ENCODE data around the gene ETV4. TPM values are rescaled to one million over a fixed set of nuclear protein-coding genes. Genes with fewer than 3 reads are reported as not detected.
A peak's percentile ranks its signal among the peaks of the same experiment; 100 is the strongest.

The ETV4 gene
- total RNA-seq, 1 donor from 2014 or later: 5.6 TPM

- no peak overlapping the region for H3K27ac Mint-ChIP-seq
- DNase-seq (ENCODE audit: low spot score in 2 of 2, unreplicated experiment in 2 of 2): no peak
- H3K36me3 Mint-ChIP-seq: no peaks in the 10 kb centered on the region
- no peak for TF ChIP-seq CTCF (IDR thresholded peaks at IDR 0.05; ENCODE audit: unreplicated experiment)
- H3K4me1 Mint-ChIP-seq: peaks cover 29% of the 10 kb centered on the region
- H3K4me3 Mint-ChIP-seq: no peak overlapping the region
- H3K9me3 Mint-ChIP-seq: no peaks in the 10 kb centered on the region
- peaks cover 72% of the 10 kb centered on the region for H3K27me3 Mint-ChIP-seq (ENCODE audit: low read depth)
These were observed 1.6 kb upstream of the ETV4 start for GRCh38 chr17:43547659-43548256.

GRCh38 chr17:43547189-43547550 is 1.0 kb upstream of the ETV4 start:
- DNase-seq (ENCODE audit: low spot score in 2 of 2, unreplicated experiment in 2 of 2): no peak
- H3K36me3 Mint-ChIP-seq: no peaks in the 10 kb centered on the region
- H3K9me3 Mint-ChIP-seq: no peaks in the 10 kb centered on the region
- TF ChIP-seq CTCF (IDR thresholded peaks at IDR 0.05; ENCODE audit: unreplicated experiment): no peak
- H3K27me3 Mint-ChIP-seq (ENCODE audit: low read depth): peaks cover 77% of the 10 kb centered on the region
- no peak overlapping the region for H3K27ac Mint-ChIP-seq
- peak overlapping the region; percentile 69 for H3K4me3 Mint-ChIP-seq
- H3K4me1 Mint-ChIP-seq: peaks cover 27% of the 10 kb centered on the region

- Mint-ChIP-seq H3K9me3 (no peaks in the 10 kb centered on the region), H3K27ac (no peak overlapping the region), H3K4me1 (peaks cover 32% of the 10 kb centered on the region), H3K4me3 (peak overlapping the region; percentile 69), H3K36me3 (no peaks in the 10 kb centered on the region), H3K27me3 (ENCODE audit: low read depth) (peaks cover 85% of the 10 kb centered on the region)
- DNase-seq (ENCODE audit: low spot score in 2 of 2, unreplicated experiment in 2 of 2): no peak
- no peak for TF ChIP-seq CTCF (IDR thresholded peaks at IDR 0.05; ENCODE audit: unreplicated experiment)
These were observed 832 bp downstream of the ETV4 start for GRCh38 chr17:43545383-43545632.

GRCh38 chr17:43543771-43544575 is 2.2 kb downstream of the ETV4 start:
- no peaks in the 10 kb centered on the region for H3K36me3 Mint-ChIP-seq
- H3K9me3 Mint-ChIP-seq: no peaks in the 10 kb centered on the region
- no peak overlapping the region for H3K27ac Mint-ChIP-seq
- H3K4me1 Mint-ChIP-seq: peaks cover 32% of the 10 kb centered on the region
- peak overlapping the region; percentile 69 for H3K4me3 Mint-ChIP-seq
- H3K27me3 Mint-ChIP-seq (ENCODE audit: low read depth): peaks cover 81% of the 10 kb centered on the region
- TF ChIP-seq CTCF (IDR thresholded peaks at IDR 0.05; ENCODE audit: unreplicated experiment): no peak
- no peak for DNase-seq (ENCODE audit: low spot score in 2 of 2, unreplicated experiment in 2 of 2)

GRCh38 chr17:43543300-43543699 is 2.8 kb downstream of the ETV4 start:
- TF ChIP-seq CTCF (IDR thresholded peaks at IDR 0.05; ENCODE audit: unreplicated experiment): no peak
- Mint-ChIP-seq H3K4me3 (no peak overlapping the region), H3K27ac (no peak overlapping the region), H3K27me3 (ENCODE audit: low read depth) (peaks cover 76% of the 10 kb centered on the region), H3K9me3 (no peaks in the 10 kb centered on the region), H3K4me1 (peaks cover 32% of the 10 kb centered on the region), H3K36me3 (no peaks in the 10 kb centered on the region)
- DNase-seq (ENCODE audit: low spot score in 2 of 2, unreplicated experiment in 2 of 2): no peak
